ENCODE results near the gene NWD2. TPM values are rescaled to one million over a fixed set of nuclear protein-coding genes. Genes with fewer than 3 reads are reported as not detected.

The NWD2 gene, protein sequence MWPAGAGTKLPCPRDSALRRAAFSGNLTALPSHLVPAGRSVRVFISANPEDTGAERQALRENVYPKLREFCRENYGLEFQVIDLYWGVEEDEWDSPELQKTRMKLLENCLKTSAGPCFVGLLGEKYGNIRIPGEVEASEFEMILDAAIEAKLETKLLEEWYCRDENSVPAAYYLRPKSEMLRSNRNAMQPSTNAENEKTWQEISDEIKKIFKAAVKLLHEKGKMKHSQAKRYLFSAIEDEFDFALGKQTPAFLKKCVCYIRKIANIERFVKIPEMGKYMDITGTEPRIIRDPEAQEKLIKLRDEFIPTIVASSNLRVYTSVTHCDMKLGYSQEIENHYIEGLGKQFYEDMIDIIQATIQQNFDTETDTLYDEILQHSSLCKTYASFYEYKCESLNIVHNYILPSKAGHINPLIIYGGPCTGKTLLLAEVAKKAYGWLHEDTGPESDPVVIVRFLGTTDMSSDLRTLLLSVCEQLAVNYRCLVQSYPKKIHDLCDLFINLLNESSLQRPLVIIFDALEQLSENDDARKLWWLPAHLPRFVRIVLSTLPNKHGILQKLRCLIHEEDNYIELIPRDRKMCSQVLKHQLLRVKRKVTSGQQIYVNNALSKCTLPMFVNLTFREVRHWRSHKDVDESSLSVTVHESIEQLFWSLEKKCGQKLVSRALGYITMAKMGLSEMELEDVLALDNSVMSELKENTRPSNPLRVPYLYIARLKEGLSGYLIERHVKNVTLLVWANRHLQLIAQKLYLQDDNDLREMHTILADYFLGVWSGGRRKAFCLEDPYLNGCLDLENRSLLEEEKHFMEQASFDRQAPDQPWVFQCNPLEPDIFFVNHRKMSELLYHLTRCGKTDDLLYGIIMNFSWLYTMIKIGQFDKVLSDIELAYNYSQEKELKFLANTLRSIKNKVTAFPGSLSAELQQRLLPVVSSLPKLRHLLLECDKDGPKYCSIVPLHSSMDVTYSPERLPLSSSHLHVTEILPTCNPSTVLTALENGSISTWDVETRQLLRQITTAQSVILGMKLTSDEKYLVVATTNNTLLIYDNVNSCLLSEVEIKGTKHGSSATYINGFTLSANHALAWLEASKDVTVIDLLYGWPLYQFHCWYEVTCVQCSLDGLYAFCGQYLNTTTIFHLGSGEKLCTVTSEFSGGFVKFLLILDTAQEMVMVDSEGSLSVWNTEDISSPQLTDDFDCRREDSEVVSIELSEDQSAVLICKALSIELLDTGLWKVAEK (N-terminal part only)
- total RNA-seq: under 0.01 TPM in 2 replicates

DNA sequence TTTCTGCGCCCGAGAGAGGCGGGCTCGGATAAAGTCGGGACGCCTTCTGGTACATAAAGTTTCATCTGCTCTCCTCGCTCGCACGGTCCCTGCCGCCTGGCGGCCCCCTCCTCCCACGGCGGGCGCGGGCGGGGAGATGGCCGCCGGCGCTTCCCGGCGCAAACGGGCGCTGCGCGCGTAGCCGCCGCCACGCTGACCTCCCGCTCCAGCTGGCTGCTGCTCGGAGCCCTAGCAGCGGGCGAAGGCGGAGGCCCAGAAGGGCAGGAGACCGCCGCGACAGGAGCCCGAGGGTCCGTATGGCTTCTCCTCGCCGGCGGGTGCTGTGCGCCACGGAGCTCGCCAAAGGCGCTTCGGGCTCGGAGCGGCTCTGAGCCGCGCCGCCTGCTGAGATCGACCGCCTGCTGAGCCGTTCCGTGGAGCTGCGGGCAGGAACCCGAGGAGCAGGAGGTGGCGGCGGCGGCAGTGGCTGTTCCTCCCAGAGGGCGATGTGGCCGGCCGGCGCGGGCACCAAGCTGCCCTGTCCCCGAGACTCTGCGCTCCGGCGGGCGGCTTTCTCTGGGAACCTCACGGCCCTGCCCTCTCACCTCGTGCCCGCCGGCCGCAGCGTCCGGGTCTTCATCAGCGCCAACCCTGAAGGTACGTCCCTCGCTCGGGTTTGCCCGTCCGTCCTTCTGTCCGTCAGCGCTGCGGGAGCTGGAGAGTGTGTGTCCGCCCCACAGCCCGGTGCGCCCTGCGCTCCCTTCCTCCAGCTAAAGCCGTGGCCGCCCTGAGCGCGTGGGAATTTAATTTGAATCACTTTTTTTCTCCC lies at the start of gene NWD2:
Gene NWD2, plus strand, starts transcription at position 161 of the 808 bp plus-strand sequence. Its CDS starts 325 bp downstream, at position 486.

Small RNAs within 50 kb of the gene (small RNA-seq; reads per million reads assigned to genes)
- not detected for gene MIR4801

All from placental epithelial cell (primary cell).